Pancreas (tissue), 10 donors: ENCODE results near the gene AQP11. TPM values are rescaled to one million over a fixed set of nuclear protein-coding genes. Genes with fewer than 3 reads are reported as not detected.

Experiments used
- ATAC-seq, 4 donors: fragments of 200-7000 bp; cut with Tn5 transposase; one replicate each; pipeline versions ENCODE4 v1.8.0 to v1.9.1; 2020; ENCODE audit warnings: mild to moderate bottlenecking in 4 of 4, moderate library complexity in 4 of 4
- DNase-seq, 6 donors: peaks; one replicate each; pipeline ENCODE4 v3.0.0-alpha.2; 2020
- FAIRE-seq: peaks from 2 replicates; lab custom pipeline; 2012; peaks lifted over from hg19 to GRCh38; lab: Jason Lieb, UNC
- H3K27ac ChIP-seq, 4 donors: fragments of 200-600 bp; sonication (generic); 1 replicate in 3 of 4; 2 replicates in 1 of 4; pipeline versions ENCODE4 v1.5.0 to v1.8.0; 2020
- H3K27me3 ChIP-seq, 4 donors: fragments of 200-600 bp; one replicate each; pipeline ENCODE4 v1.8.0; 2021
- H3K36me3 ChIP-seq, 3 donors: fragments of 200-600 bp; sonication (generic) in 1 of 3; one replicate each; pipeline versions ENCODE4 v1.5.0 to v1.8.0; 2020 to 2021
- H3K4me1 ChIP-seq, 3 donors: fragments of 200-600 bp; one replicate each; pipeline ENCODE4 v1.8.0; 2021
- H3K4me3 ChIP-seq, 4 donors: fragments of 200-600 bp; sonication (generic) in 2 of 4; one replicate each; pipeline versions ENCODE4 v1.5.0 to v1.8.0; 2020 to 2021
- H3K9me3 ChIP-seq, 4 donors: fragments of 200-600 bp; one replicate each; pipeline ENCODE4 v1.8.0; 2021
- WGBS, 2 donors: extraction: QIAGEN DNeasy Blood & Tissue Kit; methylation state at CpG; one replicate each; pipeline ENCODE4 v1.1.7; 2013; 5-methylcytosine and 5-hydroxymethylcytosine counted together
- intact Hi-C, 3 donors: fragments of 100-400 bp; cut with DNase I; formaldehyde crosslinking; loops; one replicate each; pipeline versions ENCODE4 v1.11.1 to v1.14.2; 2022
- polyA plus RNA-seq, 2 donors: library from polyadenylated mRNA; stranded (reverse); fragments of 200-250 nt; gene quantifications; one replicate each; pipeline ENCODE4 v1.2.3, GENCODE V29; 2013
- total RNA-seq, 6 donors: library from RNA; stranded (reverse); fragmentation: NEBNext Ultra II Directional in 4 of 6; extraction: Animal tissue kit (Norgen Biotek cat#: 25700) in 4 of 6; gene quantifications; one replicate each; pipeline versions ENCODE4 v1.2.1 to v1.2.4, GENCODE V29; 2021 to 2023
- TF ChIP-seq, protein P1 (sequence below), 4 donors: fragments of 200-600 bp; sonication (generic) in 3 of 4; IDR thresholded peaks; one replicate each; pipeline versions ENCODE4 v1.5.0 to v1.8.0; 2021; ENCODE audit warnings: antibody characterized with exemption in 4 of 4
- donor health status: healthy with polysubstance abuse.
- donor health status: DM: no; HTN: no; CAD: no; lungs with moderate emphysema.
- donor health status: DM: no; HTN: no; CAD: no.
- donor health status: control.
- donor health status: control.
- donor health status: Bipolar disorder and iron deficiency.
- donor health status: DM: yes; HTN: yes; CAD: no.
- donor health status: DM: no; HTN: no; CAD: no.
- donor health status: DM: no; HTN: no; CAD: no.
- donor health status: DM: yes; HTN: yes; CAD: no.

The AQP11 gene
- total and polyA plus RNA-seq, 8 donors, result 0.41 to 2.3 (median 0.95) TPM

DNA sequence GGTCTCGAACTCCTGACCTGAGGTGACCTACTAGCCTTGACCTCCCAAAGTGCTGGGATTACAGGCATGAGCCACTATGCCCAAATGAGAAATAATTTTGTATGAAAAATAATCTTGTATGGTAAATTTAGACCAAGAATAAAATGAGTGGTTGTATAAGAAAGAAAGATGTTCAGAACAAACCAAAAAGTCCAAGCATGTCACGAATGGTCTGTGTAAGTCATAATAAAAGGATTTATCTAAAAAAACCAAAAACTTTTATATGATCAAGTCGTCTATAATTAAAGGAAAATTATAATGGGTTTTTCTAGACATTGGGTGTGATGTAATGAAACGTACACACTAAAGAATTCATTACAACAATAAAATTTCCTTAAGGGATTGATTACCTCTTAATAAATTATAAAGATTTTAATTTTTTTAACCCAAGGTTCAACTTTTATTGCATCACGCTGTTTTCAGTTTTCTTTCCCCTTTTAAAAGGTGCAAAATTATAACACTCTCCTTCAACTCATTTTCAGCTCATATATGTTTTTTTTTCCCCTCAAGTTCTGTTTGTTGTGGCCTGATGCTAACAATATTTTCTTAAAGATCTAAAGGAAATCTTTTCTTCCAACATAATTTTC is 8.9 kb upstream of the AQP11 start:
- ATAC-seq (no peak), FAIRE-seq (no peak), DNase-seq (no peak)
- Histone ChIP-seq H3K36me3 (no peaks in the 10 kb centered on the region), H3K4me1 (no peaks in the 10 kb centered on the region), H3K27me3 (no peaks in the 10 kb centered on the region), H3K4me3 (no peak overlapping the region), H3K27ac (no peak overlapping the region), H3K9me3 (no peaks in the 10 kb centered on the region)
- WGBS, 2 donors, result 80 to 88% methylated on average over 5 of the region's 5 CpGs
- TF ChIP-seq, protein P1, sequence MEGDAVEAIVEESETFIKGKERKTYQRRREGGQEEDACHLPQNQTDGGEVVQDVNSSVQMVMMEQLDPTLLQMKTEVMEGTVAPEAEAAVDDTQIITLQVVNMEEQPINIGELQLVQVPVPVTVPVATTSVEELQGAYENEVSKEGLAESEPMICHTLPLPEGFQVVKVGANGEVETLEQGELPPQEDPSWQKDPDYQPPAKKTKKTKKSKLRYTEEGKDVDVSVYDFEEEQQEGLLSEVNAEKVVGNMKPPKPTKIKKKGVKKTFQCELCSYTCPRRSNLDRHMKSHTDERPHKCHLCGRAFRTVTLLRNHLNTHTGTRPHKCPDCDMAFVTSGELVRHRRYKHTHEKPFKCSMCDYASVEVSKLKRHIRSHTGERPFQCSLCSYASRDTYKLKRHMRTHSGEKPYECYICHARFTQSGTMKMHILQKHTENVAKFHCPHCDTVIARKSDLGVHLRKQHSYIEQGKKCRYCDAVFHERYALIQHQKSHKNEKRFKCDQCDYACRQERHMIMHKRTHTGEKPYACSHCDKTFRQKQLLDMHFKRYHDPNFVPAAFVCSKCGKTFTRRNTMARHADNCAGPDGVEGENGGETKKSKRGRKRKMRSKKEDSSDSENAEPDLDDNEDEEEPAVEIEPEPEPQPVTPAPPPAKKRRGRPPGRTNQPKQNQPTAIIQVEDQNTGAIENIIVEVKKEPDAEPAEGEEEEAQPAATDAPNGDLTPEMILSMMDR (IDR thresholded peaks at IDR 0.05), result no peak
- intact Hi-C loops, result no loop called here

DNA sequence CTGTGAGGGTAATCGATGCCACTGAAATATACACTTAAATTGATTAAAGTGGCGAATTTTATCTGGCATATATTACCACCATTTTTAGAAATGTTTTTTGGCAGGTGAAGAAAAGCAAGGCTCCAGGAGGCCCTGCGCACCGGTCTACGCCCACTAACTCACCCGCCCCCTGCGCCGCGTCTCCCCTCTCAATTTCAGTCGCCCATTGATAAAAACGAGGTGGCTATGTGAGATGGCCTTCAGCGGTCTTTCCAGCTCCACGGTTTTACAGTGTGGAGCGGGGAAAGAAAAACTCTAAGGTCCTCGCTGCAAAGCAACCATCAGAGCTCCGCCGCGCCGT is 602 bp upstream of the AQP11 start:
- TF ChIP-seq, protein P1 (IDR thresholded peaks at IDR 0.05), result no peak
- H3K4me3 ChIP-seq, result peak overlapping the region; percentile 43 to 85 (median 53)
- FAIRE-seq, result no peak
- peak overlapping the region; percentile 76 to 95 (median 82) for H3K27ac ChIP-seq
- no peaks in the 10 kb centered on the region for H3K36me3 ChIP-seq
- ATAC-seq, result peak; percentile 11 to 31 (median 22)
- no peak for DNase-seq
- no peaks in the 10 kb centered on the region for H3K27me3 ChIP-seq
- 1% methylated on average over 19 of the region's 19 CpGs for WGBS, 2 donors
- peaks cover 0 to 8% (median 7%) of the 10 kb centered on the region in 3 donors for H3K4me1 ChIP-seq
- H3K9me3 ChIP-seq, result no peaks in the 10 kb centered on the region
- intact Hi-C loops, result no loop called here

DNA sequence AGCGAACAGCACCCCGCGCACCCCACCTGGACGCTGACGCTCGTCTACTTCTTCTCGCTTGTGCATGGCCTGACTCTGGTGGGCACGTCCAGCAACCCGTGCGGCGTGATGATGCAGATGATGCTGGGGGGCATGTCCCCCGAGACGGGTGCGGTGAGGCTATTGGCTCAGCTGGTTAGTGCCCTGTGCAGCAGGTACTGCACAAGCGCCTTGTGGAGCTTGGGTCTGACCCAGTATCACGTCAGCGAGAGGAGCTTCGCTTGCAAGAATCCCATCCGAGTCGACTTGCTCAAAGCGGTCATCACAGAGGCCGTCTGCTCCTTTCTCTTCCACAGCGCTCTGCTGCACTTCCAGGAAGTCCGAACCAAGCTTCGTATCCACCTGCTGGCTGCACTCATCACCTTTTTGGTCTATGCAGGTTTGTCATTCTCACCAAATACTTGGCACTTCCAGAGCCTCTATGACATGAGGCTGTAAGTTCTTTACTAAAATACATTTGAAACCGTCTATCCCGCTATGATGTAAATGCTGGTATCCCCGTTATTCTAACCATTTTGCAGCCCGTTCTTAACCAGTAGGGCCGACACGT is 535 bp downstream of the AQP11 start:
- no peaks in the 10 kb centered on the region for H3K36me3 ChIP-seq
- H3K4me3 ChIP-seq, result peak overlapping the region; percentile 43 to 85 (median 53)
- DNase-seq (peak in 4 of 6 donors; percentile 41 to 85 (median 56)), ATAC-seq (peak; percentile 46 to 69 (median 52)), FAIRE-seq (no peak)
- H3K4me1 ChIP-seq, result peaks cover 0 to 8% (median 7%) of the 10 kb centered on the region in 3 donors
- no peaks in the 10 kb centered on the region for H3K9me3 ChIP-seq
- TF ChIP-seq, protein P1 (IDR thresholded peaks at IDR 0.05), result no peak
- intact Hi-C loops, result no loop called here
- WGBS, 2 donors, result 1% methylated on average over 31 of the region's 31 CpGs
- peak overlapping the region; percentile 76 to 95 (median 82) for H3K27ac ChIP-seq
- no peaks in the 10 kb centered on the region for H3K27me3 ChIP-seq

DNA sequence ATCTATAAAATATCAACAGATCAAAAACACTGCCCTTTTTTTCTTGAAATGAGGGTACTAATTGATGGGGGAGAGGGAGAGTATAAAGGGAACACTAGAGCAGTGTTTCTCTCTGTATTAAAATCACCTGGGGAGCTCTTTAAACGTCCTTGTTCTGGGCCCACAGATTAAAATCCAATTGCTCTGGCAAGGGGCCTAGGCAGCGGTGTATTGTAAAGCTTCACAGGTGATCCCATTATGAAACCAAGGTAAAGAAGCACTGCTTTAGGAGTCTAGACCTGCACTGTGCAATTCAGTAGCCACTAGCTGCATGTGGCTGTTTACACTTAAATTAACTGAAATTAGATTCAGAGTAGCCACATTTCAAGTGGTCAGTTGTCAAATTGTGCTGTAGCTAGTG is 3.0 kb downstream of the AQP11 start:
- WGBS, 2 donors, result 28% methylated on average over 2 of the region's 2 CpGs
- no peak for FAIRE-seq
- Histone ChIP-seq H3K27ac (no peak overlapping the region), H3K27me3 (no peaks in the 10 kb centered on the region), H3K36me3 (no peaks in the 10 kb centered on the region), H3K4me1 (peaks cover 0 to 8% (median 7%) of the 10 kb centered on the region in 3 donors), H3K4me3 (no peak overlapping the region), H3K9me3 (no peaks in the 10 kb centered on the region)
- DNase-seq, result no peak
- ATAC-seq, result no peak
- TF ChIP-seq, protein P1 (IDR thresholded peaks at IDR 0.05), result no peak
- intact Hi-C loops, result no loop called here

DNA sequence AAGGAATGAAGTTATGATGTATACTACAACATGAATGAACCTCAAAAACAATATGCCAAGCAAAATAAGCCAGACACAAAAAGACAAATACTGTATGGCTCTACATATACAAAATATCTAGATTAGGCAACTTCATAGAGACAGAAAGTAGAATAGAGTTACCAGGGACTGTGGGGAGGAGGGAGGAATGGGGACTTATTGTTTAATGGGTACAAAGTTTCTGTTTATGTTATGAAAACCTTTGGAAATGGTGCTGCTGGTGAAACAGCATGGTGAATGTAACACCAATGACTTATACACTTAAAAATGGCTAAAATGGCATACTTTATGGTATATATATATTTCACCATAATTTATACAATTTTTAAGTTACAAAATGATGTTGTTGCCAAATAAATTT is 4.1 kb downstream of the AQP11 start:
- intact Hi-C loops, result no loop called here
- DNase-seq, result no peak
- ATAC-seq, result no peak
- no peak for FAIRE-seq
- H3K27ac ChIP-seq, result no peak overlapping the region
- no peak overlapping the region for H3K4me3 ChIP-seq
- TF ChIP-seq, protein P1 (IDR thresholded peaks at IDR 0.05), result no peak
- peaks cover 0 to 8% (median 7%) of the 10 kb centered on the region in 3 donors for H3K4me1 ChIP-seq
- H3K36me3 ChIP-seq, result no peaks in the 10 kb centered on the region
- no peaks in the 10 kb centered on the region for H3K9me3 ChIP-seq
- H3K27me3 ChIP-seq, result no peaks in the 10 kb centered on the region
